HEK293 (cell line): ENCODE results near the gene TM7SF3.

ENCODE experiments used
- CTCF ChIA-PET: fragments of 350-600 bp; formaldehyde crosslinking; extraction: SDS; loops from one replicate; lab custom pipeline; 2021; ENCODE audit warnings: antibody characterized with exemption; lab: Yijun Ruan, JAX
- POLR2A ChIA-PET: fragments of 300-600 bp; formaldehyde crosslinking; extraction: SDS; loops from one replicate; lab custom pipeline; 2020; ENCODE audit warnings: antibody characterized with exemption, inconsistent platforms; lab: Yijun Ruan, JAX
- H3K27ac ChIP-seq: fragments of 200-500 bp; sonication (Bioruptor generic); 2 replicates; pipeline ENCODE4 v1.5.1; 2014; ENCODE audit warnings: low read depth, low read length, control low read depth, inconsistent platforms; ENCODE audit errors: extremely low read depth
- H3K36me3 ChIP-seq, 2 experiments: fragments of 200-500 bp in 1 of 2; sonication (Bioruptor generic) in 1 of 2; 1 replicate in 1 of 2; 2 replicates in 1 of 2; pipeline ENCODE4 v1.5.1; 2014 to 2017; ENCODE audit warnings: inconsistent platforms in 2 of 2, low read length in 2 of 2; ENCODE audit not compliant: control insufficient read depth in 2 of 2, insufficient read depth in 1 of 2
- H3K4me1 ChIP-seq: fragments of 200-500 bp; sonication (Bioruptor generic); 2 replicates; pipeline ENCODE4 v1.5.1; 2014; ENCODE audit warnings: mild to moderate bottlenecking, low read length, inconsistent platforms; ENCODE audit not compliant: control insufficient read depth, insufficient read depth
- H3K4me3 ChIP-seq: 2 replicates; pipeline ENCODE4 v1.5.1; 2011; ENCODE audit warnings: low read depth, mild to moderate bottlenecking, control low read depth, low read length, moderate library complexity
- H3K9me3 ChIP-seq: fragments of 200-500 bp; sonication (Bioruptor generic); 2 replicates; pipeline ENCODE4 v1.5.1; 2014; ENCODE audit warnings: low read depth, low read length, inconsistent platforms; ENCODE audit not compliant: control insufficient read depth, insufficient read depth
- BCL6B ChIP-seq: fragments of 450-650 bp; formaldehyde crosslinking; IDR thresholded peaks from 2 replicates; pipeline ENCODE4 v1.5.1; 2017; ENCODE audit warnings: missing biosample characterization, missing genetic modification characterization
- ZBTB1 ChIP-seq: fragments of 450-650 bp; formaldehyde crosslinking; IDR thresholded peaks from 2 replicates; pipeline ENCODE4 v1.5.1; 2016; ENCODE audit warnings: missing biosample characterization, missing genetic modification characterization
- ZBTB11 ChIP-seq: fragments of 450-650 bp; formaldehyde crosslinking; conservative IDR thresholded peaks from 2 replicates; pipeline ENCODE4 v1.5.1; 2016; ENCODE audit warnings: low read depth, missing biosample characterization, missing genetic modification characterization
- ZBTB20 ChIP-seq: fragments of 450-650 bp; formaldehyde crosslinking; IDR thresholded peaks from 2 replicates; pipeline ENCODE4 v1.5.1; 2016; ENCODE audit warnings: missing biosample characterization, missing genetic modification characterization
- ZBTB48 ChIP-seq: fragments of 450-650 bp; formaldehyde crosslinking; IDR thresholded peaks from 2 replicates; pipeline ENCODE4 v1.5.1; 2016; ENCODE audit warnings: missing biosample characterization, missing genetic modification characterization
- ZEB2 ChIP-seq: fragments of 450-650 bp; formaldehyde crosslinking; IDR thresholded peaks from 2 replicates; pipeline ENCODE4 v1.5.1; 2016; ENCODE audit warnings: missing biosample characterization, missing genetic modification characterization
- ZNF169 ChIP-seq: fragments of 450-650 bp; formaldehyde crosslinking; IDR thresholded peaks from 2 replicates; pipeline ENCODE4 v1.5.1; 2016; ENCODE audit warnings: missing biosample characterization, missing genetic modification characterization
- ZNF19 ChIP-seq: fragments of 450-650 bp; formaldehyde crosslinking; IDR thresholded peaks from 2 replicates; pipeline ENCODE4; 2016; ENCODE audit warnings: missing biosample characterization, missing genetic modification characterization, low read depth
- ZNF248 ChIP-seq: fragments of 450-650 bp; formaldehyde crosslinking; IDR thresholded peaks from 2 replicates; pipeline ENCODE4 v1.5.1; 2017; ENCODE audit warnings: missing biosample characterization, missing genetic modification characterization
- ZNF404 ChIP-seq: fragments of 450-650 bp; formaldehyde crosslinking; IDR thresholded peaks from 2 replicates; pipeline ENCODE4 v1.5.1; 2017; ENCODE audit warnings: missing biosample characterization, missing genetic modification characterization
- ZNF629 ChIP-seq: fragments of 450-650 bp; formaldehyde crosslinking; IDR thresholded peaks from 2 replicates; pipeline ENCODE4 v1.5.1; 2017; ENCODE audit warnings: missing biosample characterization, missing genetic modification characterization
- ZNF664 ChIP-seq: fragments of 450-650 bp; formaldehyde crosslinking; IDR thresholded peaks from 2 replicates; pipeline ENCODE4 v1.5.1; 2016; ENCODE audit warnings: missing biosample characterization, missing genetic modification characterization
- ZNF701 ChIP-seq: fragments of 450-650 bp; formaldehyde crosslinking; IDR thresholded peaks from 2 replicates; pipeline ENCODE4 v1.5.1; 2016; ENCODE audit warnings: missing biosample characterization, missing genetic modification characterization
- ZNF843 ChIP-seq: fragments of 450-650 bp; formaldehyde crosslinking; IDR thresholded peaks from 2 replicates; pipeline ENCODE4 v1.5.1; 2016; ENCODE audit warnings: missing biosample characterization, missing genetic modification characterization
- TF ChIP-seq, protein P1 (sequence below): fragments of 450-650 bp; formaldehyde crosslinking; IDR thresholded peaks from 2 replicates; pipeline ENCODE4 v1.5.1; 2017; ENCODE audit warnings: missing biosample characterization, missing genetic modification characterization
- TF ChIP-seq, protein P2 (sequence below): fragments of 450-650 bp; formaldehyde crosslinking; IDR thresholded peaks from 2 replicates; pipeline ENCODE4 v1.5.1; 2016; ENCODE audit warnings: missing biosample characterization, missing genetic modification characterization, borderline replicate concordance
- TF ChIP-seq, protein P3 (sequence below): fragments of 450-650 bp; formaldehyde crosslinking; IDR thresholded peaks from 2 replicates; pipeline ENCODE4 v1.5.1; 2016; ENCODE audit warnings: missing biosample characterization, missing genetic modification characterization, low read depth

TM7SF3 gene

GRCh38 chr12:26994109-26994508, 20.1 kb downstream of the TM7SF3 start (continued):
- TF ChIP-seq, protein P1, sequence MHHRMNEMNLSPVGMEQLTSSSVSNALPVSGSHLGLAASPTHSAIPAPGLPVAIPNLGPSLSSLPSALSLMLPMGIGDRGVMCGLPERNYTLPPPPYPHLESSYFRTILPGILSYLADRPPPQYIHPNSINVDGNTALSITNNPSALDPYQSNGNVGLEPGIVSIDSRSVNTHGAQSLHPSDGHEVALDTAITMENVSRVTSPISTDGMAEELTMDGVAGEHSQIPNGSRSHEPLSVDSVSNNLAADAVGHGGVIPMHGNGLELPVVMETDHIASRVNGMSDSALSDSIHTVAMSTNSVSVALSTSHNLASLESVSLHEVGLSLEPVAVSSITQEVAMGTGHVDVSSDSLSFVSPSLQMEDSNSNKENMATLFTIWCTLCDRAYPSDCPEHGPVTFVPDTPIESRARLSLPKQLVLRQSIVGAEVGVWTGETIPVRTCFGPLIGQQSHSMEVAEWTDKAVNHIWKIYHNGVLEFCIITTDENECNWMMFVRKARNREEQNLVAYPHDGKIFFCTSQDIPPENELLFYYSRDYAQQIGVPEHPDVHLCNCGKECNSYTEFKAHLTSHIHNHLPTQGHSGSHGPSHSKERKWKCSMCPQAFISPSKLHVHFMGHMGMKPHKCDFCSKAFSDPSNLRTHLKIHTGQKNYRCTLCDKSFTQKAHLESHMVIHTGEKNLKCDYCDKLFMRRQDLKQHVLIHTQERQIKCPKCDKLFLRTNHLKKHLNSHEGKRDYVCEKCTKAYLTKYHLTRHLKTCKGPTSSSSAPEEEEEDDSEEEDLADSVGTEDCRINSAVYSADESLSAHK (tag by site-specific recombination): peak; percentile 21; the same call in 1 of the 2 replicates
- no peak for TF ChIP-seq ZNF664
- no peak for TF ChIP-seq ZNF19 (tag by site-specific recombination)
- no peak for TF ChIP-seq ZBTB20 (tag by site-specific recombination)
- peak; percentile 75 for TF ChIP-seq ZEB2 (tag by site-specific recombination)
- TF ChIP-seq ZNF629 (tag by site-specific recombination): peak; percentile 46; the same call in 1 of the 2 replicates
- TF ChIP-seq ZBTB11 (tag by site-specific recombination): no peak
- no peak for TF ChIP-seq ZBTB48 (tag by site-specific recombination)
- TF ChIP-seq ZNF701 (tag by site-specific recombination): no peak
- TF ChIP-seq ZNF169 (tag by site-specific recombination): no peak
- TF ChIP-seq, protein P2, sequence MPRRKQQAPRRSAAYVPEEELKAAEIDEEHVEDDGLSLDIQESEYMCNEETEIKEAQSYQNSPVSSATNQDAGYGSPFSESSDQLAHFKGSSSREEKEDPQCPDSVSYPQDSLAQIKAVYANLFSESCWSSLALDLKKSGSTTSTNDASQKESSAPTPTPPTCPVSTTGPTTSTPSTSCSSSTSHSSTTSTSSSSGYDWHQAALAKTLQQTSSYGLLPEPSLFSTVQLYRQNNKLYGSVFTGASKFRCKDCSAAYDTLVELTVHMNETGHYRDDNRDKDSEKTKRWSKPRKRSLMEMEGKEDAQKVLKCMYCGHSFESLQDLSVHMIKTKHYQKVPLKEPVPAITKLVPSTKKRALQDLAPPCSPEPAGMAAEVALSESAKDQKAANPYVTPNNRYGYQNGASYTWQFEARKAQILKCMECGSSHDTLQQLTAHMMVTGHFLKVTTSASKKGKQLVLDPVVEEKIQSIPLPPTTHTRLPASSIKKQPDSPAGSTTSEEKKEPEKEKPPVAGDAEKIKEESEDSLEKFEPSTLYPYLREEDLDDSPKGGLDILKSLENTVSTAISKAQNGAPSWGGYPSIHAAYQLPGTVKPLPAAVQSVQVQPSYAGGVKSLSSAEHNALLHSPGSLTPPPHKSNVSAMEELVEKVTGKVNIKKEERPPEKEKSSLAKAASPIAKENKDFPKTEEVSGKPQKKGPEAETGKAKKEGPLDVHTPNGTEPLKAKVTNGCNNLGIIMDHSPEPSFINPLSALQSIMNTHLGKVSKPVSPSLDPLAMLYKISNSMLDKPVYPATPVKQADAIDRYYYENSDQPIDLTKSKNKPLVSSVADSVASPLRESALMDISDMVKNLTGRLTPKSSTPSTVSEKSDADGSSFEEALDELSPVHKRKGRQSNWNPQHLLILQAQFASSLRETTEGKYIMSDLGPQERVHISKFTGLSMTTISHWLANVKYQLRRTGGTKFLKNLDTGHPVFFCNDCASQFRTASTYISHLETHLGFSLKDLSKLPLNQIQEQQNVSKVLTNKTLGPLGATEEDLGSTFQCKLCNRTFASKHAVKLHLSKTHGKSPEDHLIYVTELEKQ (tag by site-specific recombination): 0 out of 2 replicates have a peak, but pooled peaks have one; percentile 20
- no peak for TF ChIP-seq ZBTB1 (tag by site-specific recombination)
- TF ChIP-seq ZNF248 (tag by site-specific recombination): no peak
- TF ChIP-seq ZNF404 (tag by site-specific recombination): no peak

DNA sequence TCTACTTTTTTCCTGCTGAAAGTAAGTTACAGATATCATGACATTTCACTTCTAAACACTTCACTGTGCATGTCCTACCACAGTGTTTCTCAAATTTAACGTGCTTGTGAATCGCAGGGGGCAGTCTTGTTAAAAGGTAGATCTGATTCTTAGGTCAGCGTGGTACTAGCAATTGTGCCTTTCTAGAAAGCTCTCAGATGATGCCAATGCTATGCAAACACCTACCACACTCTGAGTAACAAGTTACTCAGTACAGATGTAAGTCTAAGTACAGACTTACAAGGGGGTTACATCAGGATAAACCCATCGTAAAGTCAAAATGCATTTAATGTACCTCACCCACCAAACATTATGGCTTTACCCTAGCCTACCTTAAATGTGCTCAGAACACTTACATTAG, 22.4 kb downstream of the TM7SF3 start:
- POLR2A ChIA-PET: no interaction called here
- H3K36me3 ChIP-seq: peaks cover 24 to 66% of the 10 kb centered on the region in 2 experiments
- CTCF ChIA-PET: interaction anchor here (1.3 kb wide), 1 partner anchor 314 kb away, joined by 6 read pairs; no protein-coding TSS in a partner anchor

More for the DNA sequence above, 22.4 kb downstream of the TM7SF3 start:
- Histone ChIP-seq H3K4me1 (peaks cover 4% of the 10 kb centered on the region; the same call in 1 of the 2 replicates), H3K9me3 (no peaks in the 10 kb centered on the region), H3K27ac (no peak overlapping the region), H3K4me3 (no peak overlapping the region)
- TF ChIP-seq, protein P3, sequence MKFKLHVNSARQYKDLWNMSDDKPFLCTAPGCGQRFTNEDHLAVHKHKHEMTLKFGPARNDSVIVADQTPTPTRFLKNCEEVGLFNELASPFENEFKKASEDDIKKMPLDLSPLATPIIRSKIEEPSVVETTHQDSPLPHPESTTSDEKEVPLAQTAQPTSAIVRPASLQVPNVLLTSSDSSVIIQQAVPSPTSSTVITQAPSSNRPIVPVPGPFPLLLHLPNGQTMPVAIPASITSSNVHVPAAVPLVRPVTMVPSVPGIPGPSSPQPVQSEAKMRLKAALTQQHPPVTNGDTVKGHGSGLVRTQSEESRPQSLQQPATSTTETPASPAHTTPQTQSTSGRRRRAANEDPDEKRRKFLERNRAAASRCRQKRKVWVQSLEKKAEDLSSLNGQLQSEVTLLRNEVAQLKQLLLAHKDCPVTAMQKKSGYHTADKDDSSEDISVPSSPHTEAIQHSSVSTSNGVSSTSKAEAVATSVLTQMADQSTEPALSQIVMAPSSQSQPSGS (tag by site-specific recombination): peak; percentile 4; the same call in 1 of the 2 replicates
- TF ChIP-seq ZNF843 (tag by site-specific recombination): no peak
- TF ChIP-seq BCL6B: no peak
